ENCODE results near the gene PAM16. TPM values are rescaled to one million over a fixed set of nuclear protein-coding genes. Genes with fewer than 3 reads are reported as not detected.

Gene PAM16
- total RNA-seq, 1 experiment from 2014 or later = 117 TPM

GRCh38 chr16:4380119-4381063 lies 29.3 kb upstream of the PAM16 start:
- ChIA-PET POLR2A (no interaction called here), CTCF (interaction anchor here (3.2 kb wide), 1 partner anchor 22 kb away, joined by 17 read pairs; no protein-coding TSS in a partner anchor)
- DNase-seq (ENCODE audit: unreplicated experiment) = no peak
- H3K27me3 Mint-ChIP-seq (ENCODE audit: insufficient read depth, unreplicated experiment) = no peaks in the 10 kb centered on the region
- intact Hi-C loops (cut with micrococcal nuclease) = no loop called here
- no peak overlapping the region for H3K27ac Mint-ChIP-seq (ENCODE audit: low read depth, unreplicated experiment)
- no TSS peak for BruUV-seq (replicated peaks)
- peaks cover 10% of the 10 kb centered on the region for H3K36me3 Mint-ChIP-seq (ENCODE audit: insufficient read depth, unreplicated experiment)
- no peak for TF ChIP-seq CTCF (IDR thresholded peaks at IDR 0.05; ENCODE audit: unreplicated experiment)
- peaks cover 18% of the 10 kb centered on the region for H3K4me1 Mint-ChIP-seq (ENCODE audit: insufficient read depth, unreplicated experiment)
- H3K4me3 Mint-ChIP-seq (ENCODE audit: unreplicated experiment) = no peak overlapping the region
- no peaks in the 10 kb centered on the region for H3K9me3 Mint-ChIP-seq (ENCODE audit: unreplicated experiment)

GRCh38 chr16:4378999-4379690 lies 28.0 kb upstream of the PAM16 start:
- H3K4me1 Mint-ChIP-seq (ENCODE audit: insufficient read depth, unreplicated experiment) = peaks cover 20% of the 10 kb centered on the region
- intact Hi-C loops (cut with micrococcal nuclease) = no loop called here
- DNase-seq (ENCODE audit: unreplicated experiment) = no peak
- TF ChIP-seq CTCF (IDR thresholded peaks at IDR 0.05; ENCODE audit: unreplicated experiment) = no peak
- H3K27me3 Mint-ChIP-seq (ENCODE audit: insufficient read depth, unreplicated experiment) = no peaks in the 10 kb centered on the region
- peaks cover 6% of the 10 kb centered on the region for H3K36me3 Mint-ChIP-seq (ENCODE audit: insufficient read depth, unreplicated experiment)
- CTCF ChIA-PET = interaction anchor here (0.7 to 3.2 kb wide), 5 partner anchors 12 to 77 kb away, joined by 3 to 17 read pairs (median 4); no protein-coding TSS in a partner anchor
- no peak overlapping the region for H3K4me3 Mint-ChIP-seq (ENCODE audit: unreplicated experiment)
- POLR2A ChIA-PET = no interaction called here
- H3K9me3 Mint-ChIP-seq (ENCODE audit: unreplicated experiment) = no peaks in the 10 kb centered on the region
- no TSS peak for BruUV-seq (replicated peaks)
- H3K27ac Mint-ChIP-seq (ENCODE audit: low read depth, unreplicated experiment) = no peak overlapping the region

- CTCF ChIA-PET = interaction anchor here (0.7 to 5.0 kb wide), 6 partner anchors 13 to 76 kb away, joined by 3 to 22 read pairs (median 4); no protein-coding TSS in a partner anchor
- H3K27me3 Mint-ChIP-seq (ENCODE audit: insufficient read depth, unreplicated experiment) = no peaks in the 10 kb centered on the region
- H3K9me3 Mint-ChIP-seq (ENCODE audit: unreplicated experiment) = no peaks in the 10 kb centered on the region
- H3K4me1 Mint-ChIP-seq (ENCODE audit: insufficient read depth, unreplicated experiment) = peaks cover 26% of the 10 kb centered on the region
- BruUV-seq (replicated peaks) = no TSS peak
- POLR2A ChIA-PET = interaction anchor here (0.5 to 1.2 kb wide), 4 partner anchors 9 to 1358 kb away, joined by 3 to 4 read pairs (median 4); partner anchors contain the start of gene TNFRSF12A
- no peak for TF ChIP-seq CTCF (IDR thresholded peaks at IDR 0.05; ENCODE audit: unreplicated experiment)
- no peak overlapping the region for H3K4me3 Mint-ChIP-seq (ENCODE audit: unreplicated experiment)
- no peak overlapping the region for H3K27ac Mint-ChIP-seq (ENCODE audit: low read depth, unreplicated experiment)
- DNase-seq (ENCODE audit: unreplicated experiment) = no peak
- intact Hi-C loops (cut with micrococcal nuclease) = no loop called here
- H3K36me3 Mint-ChIP-seq (ENCODE audit: insufficient read depth, unreplicated experiment) = peaks cover 6% of the 10 kb centered on the region
Measured at GRCh38 chr16:4378161-4378666, 27.1 kb upstream of the PAM16 start.
